GM19035 (cell line): ENCODE measurements around the gene APOLD1.
"Not testable (repeated sequence)": the region's sequence is repeated elsewhere in the genome, so short reads cannot be mapped to it uniquely, and the experiment has no call there.

Experiments
- ATAC-seq: cut with Tn5 transposase; IDR thresholded peaks from one replicate; pipeline ENCODE4 v1.9.1; 2021; ENCODE audit not compliant: unreplicated experiment

Gene APOLD1

DNA sequence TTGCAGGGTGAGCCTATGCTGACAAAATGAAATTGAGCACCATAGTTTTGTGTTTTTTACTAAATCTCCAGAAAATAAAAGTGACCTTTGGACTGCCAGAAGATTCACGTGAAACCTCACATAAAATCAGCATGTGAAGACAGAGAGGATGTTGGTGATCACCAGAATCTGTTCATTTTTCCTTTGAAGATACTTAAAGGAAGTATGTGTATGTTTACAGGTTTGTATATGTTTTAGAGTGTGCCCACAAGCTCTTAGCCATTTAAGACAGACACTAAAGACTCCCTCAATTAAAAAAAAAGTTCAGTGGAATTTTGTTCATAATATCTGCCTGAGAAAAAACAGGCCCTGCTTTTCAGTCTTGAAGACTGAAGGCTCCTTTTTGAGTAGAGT is 53.5 kb downstream of the APOLD1 start:
- ATAC-seq = no peak

DNA sequence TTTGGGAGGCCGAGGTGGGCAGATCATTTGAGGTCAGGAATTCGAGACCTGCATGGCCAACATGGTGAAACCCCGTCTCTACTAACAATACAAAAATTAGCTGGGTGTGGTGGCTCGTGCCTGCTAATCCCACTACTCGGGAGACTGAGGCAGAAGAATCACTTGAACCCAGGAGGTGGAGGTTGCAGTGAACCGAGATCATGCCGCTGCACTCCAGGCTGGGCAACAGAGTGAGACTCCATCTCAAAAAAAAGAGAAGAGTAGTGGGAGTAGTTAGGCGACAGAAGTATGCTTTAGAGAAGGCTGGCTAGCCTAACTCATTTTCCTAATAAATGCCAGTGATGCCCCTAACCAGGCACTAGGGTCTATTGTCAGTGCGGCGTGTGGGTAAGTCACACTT is 54.0 kb downstream of the APOLD1 start:
- ATAC-seq = not testable (repeated sequence)

DNA sequence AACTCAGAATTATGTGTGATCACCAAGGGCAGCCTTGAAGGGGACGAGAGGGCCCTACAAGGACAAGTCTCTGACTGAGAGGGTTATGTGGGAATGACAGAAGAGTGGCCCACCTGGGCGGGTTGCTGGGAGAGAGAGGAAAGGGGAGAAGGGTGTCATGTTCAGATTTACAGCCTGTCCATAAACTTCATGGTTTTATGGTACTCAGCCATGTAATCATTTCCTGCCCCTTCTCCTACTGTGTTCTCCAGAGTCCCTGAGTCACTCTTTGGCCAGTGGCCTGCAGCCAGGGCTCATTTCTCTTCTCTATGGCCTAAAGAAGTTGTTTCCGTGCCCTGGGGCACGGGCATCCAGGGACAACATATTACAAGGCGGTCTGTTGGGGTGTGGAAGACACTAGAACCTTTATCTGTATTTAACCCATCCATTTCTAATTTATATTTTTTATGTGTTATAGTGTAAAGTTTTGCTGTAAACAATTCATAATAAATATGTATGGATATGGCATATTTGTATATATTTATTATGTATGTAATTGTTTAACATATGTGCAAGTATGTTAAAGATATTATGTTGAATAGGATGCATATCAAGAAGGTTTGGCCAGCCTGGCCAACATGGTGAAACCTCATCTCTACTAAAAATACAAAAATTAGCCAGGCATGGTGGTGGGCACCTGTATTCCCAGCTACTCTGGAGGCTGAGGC is 54.6 kb downstream of the APOLD1 start:
- no peak for ATAC-seq

GRCh38 chr12:12840580-12840899 is 55.1 kb downstream of the APOLD1 start:
- no peak for ATAC-seq
